Dendritic cell treated with granulocyte-macrophage colony-stimulating factor and Interleukin-4, amounts not matched to agents 40 ng/mL and 50 ng/mL, for 4 days (primary cell): Measurements from ENCODE around the gene KCNN3.

Experiments used
- H3K27ac Mint-ChIP-seq: one replicate; pipeline ENCODE4 v1.8.0; 2022; ENCODE audit warnings: mild to moderate bottlenecking, mixed read lengths
- H3K27me3 Mint-ChIP-seq: one replicate; pipeline ENCODE4 v1.8.0; 2022; ENCODE audit warnings: mild to moderate bottlenecking, mixed read lengths
- H3K36me3 Mint-ChIP-seq: one replicate; pipeline ENCODE4 v1.8.0; 2022; ENCODE audit warnings: low read depth, mixed read lengths
- H3K4me1 Mint-ChIP-seq: one replicate; pipeline ENCODE4 v1.8.0; 2022; ENCODE audit warnings: low read depth, mixed read lengths
- H3K4me3 Mint-ChIP-seq: one replicate; pipeline ENCODE4 v1.8.0; 2022; ENCODE audit warnings: mild to moderate bottlenecking, moderate library complexity, mixed read lengths
- H3K9me3 Mint-ChIP-seq: one replicate; pipeline ENCODE4 v1.8.0; 2022; ENCODE audit warnings: mixed read lengths
- intact Hi-C: fragments of 100-400 bp; cut with micrococcal nuclease; formaldehyde crosslinking; loops from one replicate; pipeline ENCODE4 v1.15.0; 2022

KCNN3 gene

GRCh38 chr1:154816369-154816768 lies 53.7 kb downstream of the KCNN3 start:
- no peaks in the 10 kb centered on the region for H3K9me3 Mint-ChIP-seq
- peaks cover 15% of the 10 kb centered on the region for H3K4me1 Mint-ChIP-seq
- no peaks in the 10 kb centered on the region for H3K36me3 Mint-ChIP-seq
- no peak overlapping the region for H3K4me3 Mint-ChIP-seq
- no peak overlapping the region for H3K27ac Mint-ChIP-seq
- peaks cover 2% of the 10 kb centered on the region for H3K27me3 Mint-ChIP-seq
- intact Hi-C loops: no loop called here

DNA sequence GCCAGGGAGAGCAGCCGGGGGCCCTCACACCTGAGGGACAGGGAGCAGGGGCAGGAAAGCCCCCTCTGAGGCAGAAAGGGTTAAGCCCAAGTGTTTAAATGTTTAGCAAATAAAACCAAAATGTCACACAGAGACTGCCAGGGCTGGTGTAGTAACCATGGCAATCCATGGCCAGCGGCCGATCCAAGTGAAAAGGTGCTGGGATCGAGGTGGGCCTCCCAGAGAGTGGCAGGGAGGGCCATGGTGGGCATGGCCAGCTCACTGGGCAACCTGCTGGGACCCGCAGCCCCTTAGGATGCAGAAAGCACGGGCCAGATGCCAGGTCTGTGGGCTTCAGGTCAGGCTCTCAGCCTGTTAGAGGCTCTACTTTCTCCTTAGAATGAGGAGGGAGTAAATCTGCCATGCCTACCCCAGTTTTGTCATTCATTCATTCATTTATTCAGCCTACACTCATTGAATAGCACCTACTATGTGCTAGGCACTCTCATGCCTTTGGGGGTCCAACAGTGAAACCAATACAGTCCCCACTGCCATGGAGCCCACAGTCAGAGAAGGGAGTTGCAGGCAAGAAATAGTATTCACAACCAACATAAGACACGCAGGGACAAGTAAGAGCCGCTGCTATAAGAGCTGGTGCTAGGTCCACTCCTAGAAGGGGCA lies 56.1 kb downstream of the KCNN3 start:
- Mint-ChIP-seq H3K4me3 (no peak overlapping the region), H3K36me3 (no peaks in the 10 kb centered on the region), H3K27me3 (peaks cover 8% of the 10 kb centered on the region), H3K9me3 (no peaks in the 10 kb centered on the region), H3K4me1 (peaks cover 8% of the 10 kb centered on the region), H3K27ac (no peak overlapping the region)
- intact Hi-C loops: no loop called here

GRCh38 chr1:154813300-154813816 lies 56.7 kb downstream of the KCNN3 start:
- no peaks in the 10 kb centered on the region for H3K36me3 Mint-ChIP-seq
- H3K4me1 Mint-ChIP-seq: peaks cover 8% of the 10 kb centered on the region
- no peak overlapping the region for H3K27ac Mint-ChIP-seq
- H3K27me3 Mint-ChIP-seq: peaks cover 11% of the 10 kb centered on the region
- intact Hi-C loops: no loop called here
- H3K4me3 Mint-ChIP-seq: no peak overlapping the region
- H3K9me3 Mint-ChIP-seq: no peaks in the 10 kb centered on the region

GRCh38 chr1:154812877-154813276 lies 57.2 kb downstream of the KCNN3 start:
- Mint-ChIP-seq H3K27me3 (peaks cover 16% of the 10 kb centered on the region), H3K9me3 (no peaks in the 10 kb centered on the region), H3K4me3 (no peak overlapping the region), H3K36me3 (no peaks in the 10 kb centered on the region), H3K27ac (no peak overlapping the region), H3K4me1 (peaks cover 8% of the 10 kb centered on the region)
- intact Hi-C loops: no loop called here

- peaks cover 16% of the 10 kb centered on the region for H3K4me1 Mint-ChIP-seq
- intact Hi-C loops: no loop called here
- no peak overlapping the region for H3K27ac Mint-ChIP-seq
- peaks cover 36% of the 10 kb centered on the region for H3K27me3 Mint-ChIP-seq
- H3K9me3 Mint-ChIP-seq: no peaks in the 10 kb centered on the region
- no peak overlapping the region for H3K4me3 Mint-ChIP-seq
- H3K36me3 Mint-ChIP-seq: no peaks in the 10 kb centered on the region
These were observed 59.5 kb downstream of the KCNN3 start for GRCh38 chr1:154810571-154810970.

GRCh38 chr1:154809436-154810413 lies 60.4 kb downstream of the KCNN3 start:
- H3K27me3 Mint-ChIP-seq: peaks cover 41% of the 10 kb centered on the region
- intact Hi-C loops: no loop called here
- no peak overlapping the region for H3K27ac Mint-ChIP-seq
- H3K36me3 Mint-ChIP-seq: no peaks in the 10 kb centered on the region
- H3K4me3 Mint-ChIP-seq: no peak overlapping the region
- no peaks in the 10 kb centered on the region for H3K9me3 Mint-ChIP-seq
- peaks cover 16% of the 10 kb centered on the region for H3K4me1 Mint-ChIP-seq

- H3K27ac Mint-ChIP-seq: no peak overlapping the region
These were observed 61.2 kb downstream of the KCNN3 start for GRCh38 chr1:154808909-154809262.

DNA sequence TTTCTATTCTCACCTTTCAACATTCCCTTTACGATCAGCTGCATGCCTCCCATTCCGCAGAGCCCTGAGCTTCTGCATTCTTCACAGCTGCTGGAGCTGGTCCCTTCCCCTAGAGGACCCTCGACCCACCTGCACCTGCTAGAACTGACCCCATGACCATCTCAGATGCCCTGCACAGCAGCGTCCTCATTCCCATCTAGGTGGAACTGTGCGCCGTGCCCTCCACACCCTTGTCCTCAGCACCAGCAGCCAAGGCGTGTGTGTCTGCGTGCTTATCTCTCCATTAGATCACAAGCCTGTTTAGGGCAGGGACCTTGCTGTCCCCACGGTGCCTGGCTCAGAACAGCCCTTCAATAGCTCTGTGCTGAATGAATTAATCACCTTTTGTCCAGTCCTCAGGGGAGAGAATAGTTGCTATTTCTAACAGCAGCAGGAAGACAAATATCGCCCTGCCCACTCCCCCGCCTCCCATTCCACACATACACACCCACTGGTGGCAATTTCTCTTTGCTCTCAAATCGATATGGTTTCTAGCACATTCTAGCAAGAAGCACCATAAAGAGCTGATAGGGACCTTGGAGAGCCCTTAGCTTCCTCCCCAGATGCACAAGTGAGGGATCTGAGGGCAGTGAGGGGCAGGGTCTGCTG lies 61.7 kb downstream of the KCNN3 start:
- Mint-ChIP-seq H3K4me1 (peaks cover 16% of the 10 kb centered on the region), H3K36me3 (no peaks in the 10 kb centered on the region), H3K4me3 (no peak overlapping the region), H3K27me3 (peaks cover 51% of the 10 kb centered on the region), H3K9me3 (no peaks in the 10 kb centered on the region), H3K27ac (no peak overlapping the region)
- intact Hi-C loops: no loop called here

More at GRCh38 chr1:154808909-154809262, 61.2 kb downstream of the KCNN3 start:
- Mint-ChIP-seq H3K4me3 (no peak overlapping the region), H3K9me3 (no peaks in the 10 kb centered on the region), H3K4me1 (peaks cover 16% of the 10 kb centered on the region), H3K36me3 (no peaks in the 10 kb centered on the region), H3K27me3 (peaks cover 49% of the 10 kb centered on the region)
- intact Hi-C loops: no loop called here

GRCh38 chr1:154807048-154807591 lies 63.0 kb downstream of the KCNN3 start:
- Mint-ChIP-seq H3K4me1 (peaks cover 16% of the 10 kb centered on the region), H3K9me3 (no peaks in the 10 kb centered on the region), H3K27ac (no peak overlapping the region), H3K27me3 (peaks cover 51% of the 10 kb centered on the region), H3K4me3 (no peak overlapping the region), H3K36me3 (no peaks in the 10 kb centered on the region)
- intact Hi-C loops: no loop called here

GRCh38 chr1:154806333-154806732 lies 63.7 kb downstream of the KCNN3 start:
- Mint-ChIP-seq H3K27me3 (peaks cover 54% of the 10 kb centered on the region), H3K9me3 (no peaks in the 10 kb centered on the region), H3K4me1 (peaks cover 16% of the 10 kb centered on the region), H3K4me3 (no peak overlapping the region), H3K27ac (no peak overlapping the region), H3K36me3 (no peaks in the 10 kb centered on the region)
- intact Hi-C loops: no loop called here

GRCh38 chr1:154802982-154803920 lies 66.8 kb downstream of the KCNN3 start:
- H3K4me1 Mint-ChIP-seq: peaks cover 8% of the 10 kb centered on the region
- H3K27ac Mint-ChIP-seq: no peak overlapping the region
- no peak overlapping the region for H3K4me3 Mint-ChIP-seq
- no peaks in the 10 kb centered on the region for H3K9me3 Mint-ChIP-seq
- no peaks in the 10 kb centered on the region for H3K36me3 Mint-ChIP-seq
- intact Hi-C loops: no loop called here
- peaks cover 51% of the 10 kb centered on the region for H3K27me3 Mint-ChIP-seq

- Mint-ChIP-seq H3K27me3 (peaks cover 43% of the 10 kb centered on the region), H3K27ac (no peak overlapping the region), H3K36me3 (no peaks in the 10 kb centered on the region), H3K4me1 (peaks cover 8% of the 10 kb centered on the region), H3K9me3 (no peaks in the 10 kb centered on the region), H3K4me3 (no peak overlapping the region)
- intact Hi-C loops: no loop called here
These were observed 67.6 kb downstream of the KCNN3 start for GRCh38 chr1:154802336-154802969.
